PFSK-1 (cell line): ENCODE data around the gene WDFY2.
A peak's percentile ranks its signal among the peaks of the same experiment; 100 is the strongest.

Source experiments
- FOXP2 ChIP-seq: optimal IDR thresholded peaks from 2 replicates; pipeline ENCODE3; 2011; ENCODE audit warnings: borderline replicate concordance, control low read depth, inconsistent platforms; ENCODE audit not compliant: insufficient read depth; ENCODE audit errors: extremely low read length, extremely low read depth
- POLR2AphosphoS5 ChIP-seq: IDR thresholded peaks from 2 replicates; pipeline ENCODE4 v1.6.1; 2012; ENCODE audit warnings: low read depth, mild to moderate bottlenecking, control low read depth, low read length, moderate library complexity
- SIN3A ChIP-seq: IDR thresholded peaks from 2 replicates; pipeline ENCODE4 v1.6.1; 2012; ENCODE audit warnings: mild to moderate bottlenecking, low read length, moderate library complexity, borderline replicate concordance; ENCODE audit not compliant: insufficient read depth
- TAF1 ChIP-seq: IDR thresholded peaks from 2 replicates; pipeline ENCODE4 v1.6.1; 2012; ENCODE audit warnings: low read length, control low read depth, borderline replicate concordance; ENCODE audit not compliant: insufficient read depth
- TF ChIP-seq, protein P1 (sequence below), 2 experiments: IDR thresholded peaks; 2 replicates each; pipeline versions ENCODE4 v1.6.1 to v1.8.0; 2011 to 2012; ENCODE audit warnings: low read depth in 2 of 2, low read length in 2 of 2, control low read depth in 1 of 2, inconsistent platforms in 1 of 2, mild to moderate bottlenecking in 1 of 2, moderate library complexity in 1 of 2; ENCODE audit not compliant: insufficient read depth in 1 of 2

WDFY2 gene

DNA sequence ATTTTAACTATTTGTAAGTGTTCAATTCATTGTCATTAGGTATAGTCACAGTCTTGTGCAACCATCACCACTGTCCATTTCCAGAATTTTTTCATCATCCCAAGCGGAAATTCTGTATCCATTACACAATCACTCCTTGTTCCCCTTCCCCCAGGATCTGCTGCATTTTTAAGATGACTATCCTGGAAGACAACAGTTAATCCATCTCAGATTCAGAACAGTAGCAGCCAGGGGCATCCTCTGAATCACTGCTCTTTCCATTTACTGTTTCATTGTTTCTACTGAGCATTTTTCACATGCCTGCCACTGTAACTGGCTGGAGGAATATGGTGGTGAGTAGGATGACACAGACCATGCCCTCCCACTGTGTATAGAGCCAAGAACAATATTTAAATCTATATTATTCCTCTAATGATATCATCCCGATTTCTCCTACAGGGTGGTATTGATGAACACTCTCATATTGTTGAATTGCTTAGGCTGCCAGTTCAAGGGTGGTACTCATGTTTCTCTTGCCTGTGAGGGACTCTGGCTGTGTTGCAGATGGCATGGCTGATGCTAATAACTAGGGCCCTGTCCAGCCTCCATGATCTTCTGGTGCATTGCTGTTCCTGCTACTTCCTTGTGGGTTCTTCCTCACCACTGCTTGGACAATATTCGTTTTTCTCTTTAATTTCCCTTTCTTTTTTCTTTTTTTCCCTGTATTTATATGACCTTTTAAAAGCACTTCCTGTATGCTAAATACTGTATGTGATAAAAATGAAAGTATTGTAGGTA lies 59.0 kb downstream of the WDFY2 start:
- TF ChIP-seq, protein P1, sequence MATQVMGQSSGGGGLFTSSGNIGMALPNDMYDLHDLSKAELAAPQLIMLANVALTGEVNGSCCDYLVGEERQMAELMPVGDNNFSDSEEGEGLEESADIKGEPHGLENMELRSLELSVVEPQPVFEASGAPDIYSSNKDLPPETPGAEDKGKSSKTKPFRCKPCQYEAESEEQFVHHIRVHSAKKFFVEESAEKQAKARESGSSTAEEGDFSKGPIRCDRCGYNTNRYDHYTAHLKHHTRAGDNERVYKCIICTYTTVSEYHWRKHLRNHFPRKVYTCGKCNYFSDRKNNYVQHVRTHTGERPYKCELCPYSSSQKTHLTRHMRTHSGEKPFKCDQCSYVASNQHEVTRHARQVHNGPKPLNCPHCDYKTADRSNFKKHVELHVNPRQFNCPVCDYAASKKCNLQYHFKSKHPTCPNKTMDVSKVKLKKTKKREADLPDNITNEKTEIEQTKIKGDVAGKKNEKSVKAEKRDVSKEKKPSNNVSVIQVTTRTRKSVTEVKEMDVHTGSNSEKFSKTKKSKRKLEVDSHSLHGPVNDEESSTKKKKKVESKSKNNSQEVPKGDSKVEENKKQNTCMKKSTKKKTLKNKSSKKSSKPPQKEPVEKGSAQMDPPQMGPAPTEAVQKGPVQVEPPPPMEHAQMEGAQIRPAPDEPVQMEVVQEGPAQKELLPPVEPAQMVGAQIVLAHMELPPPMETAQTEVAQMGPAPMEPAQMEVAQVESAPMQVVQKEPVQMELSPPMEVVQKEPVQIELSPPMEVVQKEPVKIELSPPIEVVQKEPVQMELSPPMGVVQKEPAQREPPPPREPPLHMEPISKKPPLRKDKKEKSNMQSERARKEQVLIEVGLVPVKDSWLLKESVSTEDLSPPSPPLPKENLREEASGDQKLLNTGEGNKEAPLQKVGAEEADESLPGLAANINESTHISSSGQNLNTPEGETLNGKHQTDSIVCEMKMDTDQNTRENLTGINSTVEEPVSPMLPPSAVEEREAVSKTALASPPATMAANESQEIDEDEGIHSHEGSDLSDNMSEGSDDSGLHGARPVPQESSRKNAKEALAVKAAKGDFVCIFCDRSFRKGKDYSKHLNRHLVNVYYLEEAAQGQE (IDR thresholded peaks at IDR 0.05; ENCODE audit: insufficient read depth in 1 of 2, low read depth in 2 of 2, low read length in 2 of 2): no peak
- TF ChIP-seq FOXP2: no peak
- no peak for TF ChIP-seq TAF1
- no peak for TF ChIP-seq POLR2AphosphoS5
- TF ChIP-seq SIN3A: no peak

DNA sequence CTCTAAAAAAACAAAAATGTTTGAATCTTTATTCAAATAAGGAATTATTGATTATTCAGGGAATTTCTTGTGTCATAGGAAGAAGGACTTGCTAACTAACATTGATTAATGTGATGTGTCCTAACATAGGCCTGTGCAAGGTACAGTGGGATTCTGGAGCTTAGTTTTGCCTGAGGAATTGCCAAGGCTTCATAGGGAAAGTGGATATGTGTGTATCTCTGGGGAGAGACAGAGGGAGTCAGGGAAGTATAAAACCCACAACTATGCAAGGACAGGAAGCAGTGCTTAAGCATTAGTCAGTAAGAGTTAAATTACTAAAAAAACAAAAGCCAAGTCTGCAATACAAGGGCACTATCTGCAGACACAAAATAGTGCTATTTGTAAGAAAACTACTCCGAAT lies 59.6 kb downstream of the WDFY2 start:
- 0 out of 2 replicates have a peak, but pooled peaks have one; percentile 19 for TF ChIP-seq SIN3A
- TF ChIP-seq POLR2AphosphoS5: no peak

DNA sequence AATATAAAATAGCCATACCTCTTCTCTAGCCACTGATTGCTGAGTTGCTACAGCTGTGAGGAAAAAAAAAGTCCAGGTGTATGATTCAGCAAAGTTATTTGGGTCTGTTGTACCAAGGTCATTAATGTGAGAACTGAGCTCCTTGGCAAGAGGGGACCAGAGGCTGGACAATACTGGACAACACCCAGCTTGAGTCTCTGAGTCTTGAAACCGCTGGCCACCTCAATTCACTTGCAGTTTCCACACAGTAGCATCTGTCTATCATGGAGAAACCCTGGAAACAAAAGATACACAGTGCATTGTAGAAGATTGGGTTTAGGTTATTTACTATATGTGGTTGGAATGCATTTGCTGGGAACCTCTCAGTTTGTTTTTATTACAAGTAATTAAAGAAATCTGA lies 60.4 kb downstream of the WDFY2 start:
- TF ChIP-seq, protein P1 (IDR thresholded peaks at IDR 0.05; ENCODE audit: insufficient read depth in 1 of 2, low read depth in 2 of 2, low read length in 2 of 2): no peak
- no peak for TF ChIP-seq TAF1
- no peak for TF ChIP-seq POLR2AphosphoS5
- TF ChIP-seq SIN3A: no peak
- no peak for TF ChIP-seq FOXP2

DNA sequence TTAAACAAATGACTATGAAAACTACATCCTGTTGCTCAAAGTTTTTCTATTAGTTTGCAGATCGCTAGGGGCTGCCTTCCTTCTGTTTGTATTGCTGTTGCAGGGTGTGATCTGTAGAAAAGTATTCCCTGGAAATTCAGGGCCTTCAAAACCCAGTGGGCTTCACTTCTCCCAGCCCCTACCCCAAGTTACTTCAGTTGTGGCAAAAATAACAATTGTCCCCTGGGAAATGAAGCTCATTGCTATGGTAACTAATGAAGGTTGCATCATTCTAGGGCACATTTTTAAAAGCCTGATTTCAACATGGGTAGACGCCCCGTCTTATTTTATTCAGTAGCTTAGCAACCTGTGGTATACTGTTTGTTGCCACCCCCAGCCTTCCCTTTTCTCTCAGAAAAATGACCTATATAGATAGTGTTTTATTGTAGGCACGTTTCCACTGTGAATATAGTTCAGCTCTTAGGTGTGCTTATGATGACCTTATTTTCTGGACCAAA lies 60.9 kb downstream of the WDFY2 start:
- TF ChIP-seq SIN3A: no peak
- TF ChIP-seq, protein P1 (IDR thresholded peaks at IDR 0.05; ENCODE audit: insufficient read depth in 1 of 2, low read depth in 2 of 2, low read length in 2 of 2): no peak
- no peak for TF ChIP-seq TAF1
- no peak for TF ChIP-seq POLR2AphosphoS5
- TF ChIP-seq FOXP2: no peak

DNA sequence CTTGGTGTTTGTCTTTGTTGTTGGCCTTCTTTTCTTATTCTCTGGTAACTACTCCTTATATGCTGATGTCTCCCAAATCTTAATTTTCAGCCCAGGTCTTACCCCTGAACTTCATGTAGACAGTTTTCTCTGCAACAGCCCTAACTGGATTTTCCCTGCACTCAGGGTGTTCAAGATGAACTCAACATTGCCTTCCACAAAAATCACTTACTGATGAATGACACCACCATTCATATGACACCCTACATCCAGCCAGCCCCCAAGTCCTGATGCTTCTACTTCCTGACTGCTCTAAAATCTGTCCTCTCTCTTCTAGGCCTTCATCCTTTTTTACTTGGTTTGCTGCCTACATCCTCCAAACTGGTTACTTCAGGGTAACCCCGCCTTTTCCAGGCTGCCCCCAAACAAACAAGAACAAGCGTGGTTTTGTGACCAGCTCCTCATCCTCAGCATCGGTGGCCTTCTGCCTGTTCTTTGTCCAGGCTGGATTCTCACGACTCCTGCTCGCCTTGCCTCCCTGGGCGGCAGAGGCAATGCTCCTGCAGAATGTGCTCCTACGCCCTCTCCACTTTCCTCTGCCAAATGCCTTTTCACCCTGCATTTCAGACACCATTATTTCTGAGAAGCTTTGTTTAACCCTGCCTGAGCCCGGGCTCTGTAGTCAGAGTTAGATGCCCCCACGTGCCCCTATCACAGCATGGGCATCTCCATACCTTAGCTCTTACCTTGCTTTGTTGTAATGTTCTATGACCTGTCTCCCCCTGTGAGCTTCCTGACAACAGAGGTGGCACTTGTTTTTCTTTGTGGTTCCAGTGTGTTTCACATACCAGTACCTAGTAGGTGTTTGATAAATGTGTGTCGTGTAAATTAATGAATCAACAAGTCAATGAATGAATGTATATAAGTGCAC lies 61.8 kb downstream of the WDFY2 start:
- no peak for TF ChIP-seq FOXP2
- no peak for TF ChIP-seq SIN3A
- TF ChIP-seq POLR2AphosphoS5: no peak
- TF ChIP-seq, protein P1 (IDR thresholded peaks at IDR 0.05; ENCODE audit: insufficient read depth in 1 of 2, low read depth in 2 of 2, low read length in 2 of 2): no peak
- no peak for TF ChIP-seq TAF1
